WI38 (cell line): ENCODE data around the gene PAM.
"Not testable (repeated sequence)": the region's sequence is repeated elsewhere in the genome, so short reads cannot be mapped to it uniquely, and the experiment has no call there.

Experiments used
- H3K4me3 ChIP-seq: 2 replicates; pipeline ENCODE4 v1.5.1; 2011; ENCODE audit warnings: low read depth, mild to moderate bottlenecking, control low read depth, low read length
- TF ChIP-seq, protein P1 (sequence below): IDR thresholded peaks from 2 replicates; pipeline ENCODE4 v1.5.1; 2012; ENCODE audit warnings: low read depth, mild to moderate bottlenecking, control low read depth, low read length

The PAM gene

DNA sequence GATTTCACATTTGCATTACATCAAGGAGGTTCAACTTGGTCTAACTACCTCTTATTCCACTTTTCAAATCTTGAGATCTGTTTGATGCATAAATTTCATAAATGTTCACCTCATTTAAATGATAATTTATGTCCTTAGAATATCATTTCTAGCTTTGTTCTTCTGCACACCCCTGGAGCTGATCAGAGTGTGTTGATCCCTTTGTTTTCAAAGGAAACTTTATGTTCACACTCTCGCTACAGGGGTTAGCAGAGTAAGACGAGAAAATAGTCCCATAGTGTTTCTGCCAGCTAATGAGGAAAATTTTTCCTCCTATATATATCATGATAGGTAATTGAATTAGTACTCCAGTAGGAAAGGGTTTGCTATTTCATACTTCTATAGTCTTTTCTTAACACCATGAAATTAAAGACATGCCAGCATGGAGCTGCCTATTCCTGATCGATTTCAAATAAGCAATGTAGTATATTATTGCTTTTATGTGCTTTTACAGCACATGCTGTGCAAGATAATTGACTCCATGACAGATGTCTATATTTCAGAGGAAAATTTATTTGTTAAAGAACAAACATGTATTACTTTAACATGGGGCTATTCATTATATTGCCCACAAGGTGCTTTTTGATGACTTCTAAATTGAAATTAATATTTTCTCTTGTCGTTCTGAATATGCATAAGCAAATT lies 4.8 kb upstream of the PAM start:
- TF ChIP-seq, protein P1, sequence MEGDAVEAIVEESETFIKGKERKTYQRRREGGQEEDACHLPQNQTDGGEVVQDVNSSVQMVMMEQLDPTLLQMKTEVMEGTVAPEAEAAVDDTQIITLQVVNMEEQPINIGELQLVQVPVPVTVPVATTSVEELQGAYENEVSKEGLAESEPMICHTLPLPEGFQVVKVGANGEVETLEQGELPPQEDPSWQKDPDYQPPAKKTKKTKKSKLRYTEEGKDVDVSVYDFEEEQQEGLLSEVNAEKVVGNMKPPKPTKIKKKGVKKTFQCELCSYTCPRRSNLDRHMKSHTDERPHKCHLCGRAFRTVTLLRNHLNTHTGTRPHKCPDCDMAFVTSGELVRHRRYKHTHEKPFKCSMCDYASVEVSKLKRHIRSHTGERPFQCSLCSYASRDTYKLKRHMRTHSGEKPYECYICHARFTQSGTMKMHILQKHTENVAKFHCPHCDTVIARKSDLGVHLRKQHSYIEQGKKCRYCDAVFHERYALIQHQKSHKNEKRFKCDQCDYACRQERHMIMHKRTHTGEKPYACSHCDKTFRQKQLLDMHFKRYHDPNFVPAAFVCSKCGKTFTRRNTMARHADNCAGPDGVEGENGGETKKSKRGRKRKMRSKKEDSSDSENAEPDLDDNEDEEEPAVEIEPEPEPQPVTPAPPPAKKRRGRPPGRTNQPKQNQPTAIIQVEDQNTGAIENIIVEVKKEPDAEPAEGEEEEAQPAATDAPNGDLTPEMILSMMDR, result no peak
- no peak overlapping the region for H3K4me3 ChIP-seq

DNA sequence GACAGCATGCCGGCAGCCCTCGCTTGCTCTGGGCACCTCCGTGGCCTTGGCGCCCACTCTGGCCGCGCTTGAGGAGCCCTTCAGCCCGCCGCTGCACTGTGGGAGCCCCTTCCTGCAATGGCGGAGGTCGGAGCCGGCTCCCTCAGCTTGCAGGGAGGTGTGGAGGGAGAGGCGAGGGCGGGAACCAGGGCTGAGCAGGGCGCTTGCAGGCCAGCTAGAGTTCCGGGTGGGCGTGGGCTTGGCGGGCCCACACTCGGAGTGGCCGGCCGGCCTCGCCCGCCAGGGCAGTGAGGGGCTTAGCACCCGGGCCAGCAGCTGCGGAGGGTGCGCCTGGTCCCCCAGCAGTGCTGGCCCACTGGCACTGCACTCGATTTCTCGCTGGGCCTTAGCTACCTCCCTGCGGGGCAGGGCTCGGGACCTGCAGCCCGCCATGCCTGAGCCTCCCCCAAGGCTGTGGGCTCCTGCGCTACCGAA lies 3.2 kb upstream of the PAM start:
- H3K4me3 ChIP-seq, result not testable (repeated sequence)

DNA sequence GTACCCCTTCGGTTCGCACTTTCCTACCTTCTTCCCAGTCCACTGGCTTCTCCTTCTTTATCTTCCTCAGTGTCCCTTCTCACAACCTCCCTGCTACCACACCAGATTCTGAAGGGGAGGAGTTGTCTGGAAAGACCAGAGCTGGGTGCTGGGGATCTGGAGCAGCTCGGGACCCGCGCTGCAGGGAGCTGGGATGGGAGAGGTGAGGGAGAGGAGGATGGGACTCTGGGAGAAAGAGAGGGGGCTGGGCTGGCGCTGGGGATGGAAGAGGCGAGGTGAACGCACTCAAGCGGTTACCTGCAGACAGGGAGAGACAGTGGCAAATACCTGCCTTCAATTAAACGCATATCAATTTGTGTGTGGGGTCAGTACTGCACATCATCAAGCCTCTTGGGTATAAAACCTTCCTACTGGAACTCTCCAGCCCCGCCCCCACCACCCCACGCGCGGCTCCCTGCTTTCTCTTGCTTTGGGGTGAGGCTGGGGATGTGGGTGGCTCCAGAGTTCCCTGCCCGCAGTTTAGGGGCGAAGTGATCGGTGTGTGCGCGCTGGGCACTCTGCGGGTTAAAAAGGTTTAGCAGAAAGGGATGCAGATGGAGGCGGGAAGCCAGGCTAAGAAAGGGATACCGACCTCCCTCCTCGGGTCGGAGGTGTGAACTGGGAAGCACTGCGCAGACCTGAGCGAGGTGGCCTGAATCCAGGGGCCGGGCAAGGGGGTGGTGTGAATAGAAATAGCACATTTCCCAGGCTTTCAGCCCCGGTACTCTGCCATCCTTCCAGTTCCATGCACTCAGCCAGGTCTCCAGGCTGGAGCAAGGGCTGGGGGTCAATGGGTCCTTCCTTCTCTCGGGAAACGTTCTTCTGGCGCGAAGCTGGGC lies 977 bp upstream of the PAM start:
- peak overlapping the region; percentile 98 for H3K4me3 ChIP-seq
- TF ChIP-seq, protein P1, result no peak

DNA sequence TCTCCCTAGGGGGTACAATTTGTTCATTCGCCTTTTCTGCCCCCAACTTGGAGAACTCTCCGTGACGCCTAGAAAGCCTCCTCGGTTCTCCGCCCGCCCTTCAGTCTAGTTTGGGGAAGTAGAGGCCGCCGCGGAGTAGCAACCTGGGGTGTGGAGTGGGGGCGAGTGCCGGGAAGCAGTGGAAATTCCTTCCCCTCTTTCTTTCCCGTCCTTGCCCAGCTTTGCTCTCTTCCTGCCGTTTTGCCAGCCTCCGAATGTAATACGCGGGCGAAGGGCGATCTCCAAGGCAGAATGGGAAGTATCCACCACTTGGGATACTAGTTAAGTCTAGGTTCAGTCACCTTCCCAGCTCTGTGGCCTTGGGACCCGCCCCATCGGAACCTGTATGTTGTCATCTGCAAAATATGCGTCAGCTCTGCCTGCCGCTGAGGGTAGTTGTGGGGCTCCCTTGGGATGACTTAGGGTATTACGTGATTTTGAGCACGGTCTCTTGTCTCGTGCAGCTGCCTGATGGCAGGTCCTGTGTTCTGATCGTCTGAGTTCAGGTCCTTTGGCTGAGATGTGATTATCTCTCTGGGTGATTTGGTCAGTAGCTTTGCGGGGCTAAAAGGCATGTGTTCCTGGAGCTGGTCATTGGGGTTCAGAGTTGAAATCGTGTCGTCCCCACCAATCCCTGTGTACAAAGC lies 724 bp downstream of the PAM start:
- H3K4me3 ChIP-seq, result peak overlapping the region; percentile 98
- TF ChIP-seq, protein P1, result no peak

DNA sequence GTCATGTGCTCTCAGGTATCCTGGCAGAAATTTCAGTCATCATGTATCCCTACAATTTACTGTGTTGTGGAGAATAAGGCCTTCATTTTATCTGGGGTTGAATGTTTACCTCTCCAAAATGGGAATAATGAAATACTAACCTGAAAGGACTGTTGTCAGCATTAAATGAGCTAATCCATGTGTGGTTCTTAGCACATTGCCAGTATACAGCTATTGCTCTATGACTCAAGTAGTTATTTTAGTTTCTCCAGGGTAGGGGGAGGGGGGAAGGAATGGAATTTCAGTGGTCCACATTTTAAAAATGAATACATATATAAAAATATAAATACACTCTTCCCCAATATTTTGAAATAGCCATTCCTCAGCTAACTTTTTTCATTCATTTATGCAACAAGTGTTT lies 3.5 kb downstream of the PAM start:
- TF ChIP-seq, protein P1, result no peak
- H3K4me3 ChIP-seq, result no peak overlapping the region

DNA sequence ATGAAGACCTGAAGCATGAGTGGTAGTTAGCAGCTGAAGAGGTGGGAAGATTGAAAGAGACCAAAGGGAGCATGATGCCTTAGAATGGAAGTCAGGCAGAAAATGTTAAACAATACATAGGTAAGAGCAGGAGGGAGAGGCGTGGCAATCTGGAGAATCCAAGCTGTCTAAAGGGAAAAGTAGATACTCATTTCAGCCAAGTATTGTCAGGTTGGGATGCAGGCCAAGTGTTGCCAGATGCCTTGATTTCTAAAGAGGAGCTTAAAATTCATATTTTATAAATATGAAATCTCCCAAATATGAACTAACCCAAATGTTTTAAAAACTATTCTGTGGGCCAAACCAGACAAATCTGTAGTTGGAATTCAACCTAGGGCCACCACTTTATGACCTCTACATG lies 4.2 kb downstream of the PAM start:
- TF ChIP-seq, protein P1, result no peak
- H3K4me3 ChIP-seq, result no peak overlapping the region

DNA sequence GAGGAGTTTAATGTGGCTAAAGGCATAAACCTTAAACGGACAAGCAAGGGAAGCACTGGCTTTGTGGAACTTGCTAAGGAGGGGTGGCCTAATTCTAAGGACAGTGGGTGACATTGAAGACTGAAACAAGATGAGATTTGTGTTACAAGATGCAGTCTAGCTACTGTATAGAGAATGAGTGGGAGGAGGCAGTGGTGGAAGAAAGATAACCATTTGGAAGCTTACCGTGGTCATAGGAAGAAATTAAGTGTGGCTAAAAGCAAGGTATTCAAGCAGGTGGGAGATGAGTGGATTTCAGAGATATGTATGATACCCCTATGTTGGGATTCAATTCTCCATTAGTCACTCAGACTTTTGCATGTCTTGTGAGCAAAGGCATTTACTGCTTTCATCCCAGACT lies 4.6 kb downstream of the PAM start:
- H3K4me3 ChIP-seq, result no peak overlapping the region
- TF ChIP-seq, protein P1, result no peak
